H1 (cell line): ENCODE data around the gene TEX9. TPM values are rescaled to one million over a fixed set of nuclear protein-coding genes. Genes with fewer than 3 reads are reported as not detected.

ENCODE experiments used
- GTF2F1 ChIP-seq: IDR thresholded peaks from 2 replicates; pipeline ENCODE4 v1.6.1; 2012; ENCODE audit warnings: low read depth, low read length, improper control_type of control experiment, borderline replicate concordance
- KDM4A ChIP-seq: IDR thresholded peaks from one replicate; pipeline ENCODE4 v1.7.1; 2012; ENCODE audit warnings: low read depth, mild to moderate bottlenecking, moderate library complexity, low read length, inconsistent platforms; ENCODE audit not compliant: severe bottlenecking
- POLR2A ChIP-seq, 2 experiments: IDR thresholded peaks; 1 replicate in 1 of 2; 2 replicates in 1 of 2; pipeline ENCODE4 v1.6.1; 2011; ENCODE audit warnings: low read depth in 2 of 2, low read length in 2 of 2, mild to moderate bottlenecking in 2 of 2; ENCODE audit errors: control extremely low read depth in 1 of 2
- SIN3A ChIP-seq, 2 experiments: IDR thresholded peaks in 1 of 2; conservative IDR thresholded peaks in 1 of 2; 2 replicates each; pipeline ENCODE4 v1.6.1; 2011 to 2012; ENCODE audit warnings: low read length in 2 of 2, improper control_type of control experiment in 1 of 2, low read depth in 1 of 2, mild to moderate bottlenecking in 1 of 2
- polyA plus RNA-seq, 7 experiments: library from polyadenylated mRNA; depleted of rRNA in 3 of 7; stranded (reverse) in 5 of 7; unstranded in 2 of 7; fragments of >200 nt in 5 of 7; fragments of 200-250 nt in 2 of 7; gene quantifications; 1 replicate in 5 of 7; 2 replicates in 1 of 7; 4 replicates in 1 of 7; pipeline versions ENCODE4 v1.2.1 to v1.2.3, GENCODE V29; 2011 to 2013; ENCODE audit warnings: missing spikeins in 2 of 7, mixed read lengths in 2 of 7
- total RNA-seq: library from RNA; stranded (reverse); fragmentation: NEBNext Ultra II Directional; extraction: Animal tissue kit (Norgen Biotek cat#: 25700); gene quantifications from 2 replicates; pipeline ENCODE4 v1.2.1, GENCODE V29; 2021
- TF ChIP-seq, protein P1 (sequence below): IDR thresholded peaks from 2 replicates; pipeline ENCODE4 v1.6.1; 2011; ENCODE audit warnings: low read length, improper control_type of control experiment

Gene TEX9
- total and polyA plus RNA-seq, 2 of the 8 experiments (the other 6 are each of a cell fraction or from before 2014, with no cell fraction given): 3.4 to 12.3 TPM

- no peak for TF ChIP-seq KDM4A
- TF ChIP-seq GTF2F1: no peak
- no peak for TF ChIP-seq SIN3A (conservative IDR thresholded peaks at IDR 0.05 in 1 of 2, IDR thresholded peaks at IDR 0.05 in 1 of 2; ENCODE audit: low read depth in 1 of 2, low read length in 2 of 2)
- TF ChIP-seq, protein P1, sequence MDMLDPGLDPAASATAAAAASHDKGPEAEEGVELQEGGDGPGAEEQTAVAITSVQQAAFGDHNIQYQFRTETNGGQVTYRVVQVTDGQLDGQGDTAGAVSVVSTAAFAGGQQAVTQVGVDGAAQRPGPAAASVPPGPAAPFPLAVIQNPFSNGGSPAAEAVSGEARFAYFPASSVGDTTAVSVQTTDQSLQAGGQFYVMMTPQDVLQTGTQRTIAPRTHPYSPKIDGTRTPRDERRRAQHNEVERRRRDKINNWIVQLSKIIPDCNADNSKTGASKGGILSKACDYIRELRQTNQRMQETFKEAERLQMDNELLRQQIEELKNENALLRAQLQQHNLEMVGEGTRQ: no peak
- no peak for TF ChIP-seq POLR2A (IDR thresholded peaks at IDR 0.05; ENCODE audit: control extremely low read depth in 1 of 2, low read depth in 2 of 2, low read length in 2 of 2)
Measured at GRCh38 chr15:56460071-56460470, 94.8 kb downstream of the TEX9 start (continued).
